Fibroblast of villous mesenchyme (primary cell): ENCODE data around the gene DGCR2. TPM values are rescaled to one million over a fixed set of nuclear protein-coding genes. Genes with fewer than 3 reads are reported as not detected.

Experiments used
- DNase-seq: peaks from one replicate; pipeline ENCODE4 v3.0.0-alpha.2; 2010; ENCODE audit warnings: low read depth
- H3K4me3 ChIP-seq: 2 replicates; pipeline ENCODE4 v1.5.1; 2011; ENCODE audit warnings: low read depth, mild to moderate bottlenecking, low read length
- total RNA-seq: library from RNA; depleted of rRNA; stranded (reverse); fragments of >200 nt; gene quantifications from 2 replicates; pipeline ENCODE4 v1.2.3, GENCODE V29; 2012
- TF ChIP-seq, protein P1 (sequence below): IDR thresholded peaks from 2 replicates; pipeline ENCODE4 v1.5.1; 2012; ENCODE audit warnings: low read depth, mild to moderate bottlenecking, low read length; ENCODE audit not compliant: insufficient read depth

Gene DGCR2
- total RNA-seq, 1 donor, result 53.5 TPM

DNA sequence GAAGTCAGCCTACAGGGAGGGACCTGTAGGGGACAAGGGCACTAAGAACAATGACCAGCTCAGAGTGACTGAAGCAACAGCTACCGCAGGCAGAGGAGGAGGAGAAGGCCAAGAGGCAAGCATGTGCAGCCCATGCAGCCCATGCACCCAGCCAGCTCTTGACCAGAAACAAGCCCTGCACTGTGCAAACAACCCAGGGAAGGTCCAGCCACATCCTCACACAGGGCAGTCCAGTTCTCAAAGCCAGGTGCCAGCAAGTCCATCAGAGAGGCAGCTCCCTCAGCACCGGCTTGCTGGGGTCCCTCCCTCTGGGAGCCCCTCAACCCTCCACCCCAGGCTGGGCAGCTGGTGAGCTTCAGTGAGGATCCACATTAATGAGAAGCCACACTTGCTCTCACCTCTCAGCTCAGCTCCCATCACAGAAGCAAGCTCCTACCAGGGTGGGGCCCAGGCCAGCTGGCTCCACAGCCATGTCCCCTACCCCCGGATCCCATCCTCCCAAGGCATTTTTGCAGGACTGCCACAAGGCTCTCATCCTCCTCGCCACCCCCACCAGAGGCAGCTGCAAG lies 7.1 kb downstream of the DGCR2 start:
- TF ChIP-seq, protein P1, sequence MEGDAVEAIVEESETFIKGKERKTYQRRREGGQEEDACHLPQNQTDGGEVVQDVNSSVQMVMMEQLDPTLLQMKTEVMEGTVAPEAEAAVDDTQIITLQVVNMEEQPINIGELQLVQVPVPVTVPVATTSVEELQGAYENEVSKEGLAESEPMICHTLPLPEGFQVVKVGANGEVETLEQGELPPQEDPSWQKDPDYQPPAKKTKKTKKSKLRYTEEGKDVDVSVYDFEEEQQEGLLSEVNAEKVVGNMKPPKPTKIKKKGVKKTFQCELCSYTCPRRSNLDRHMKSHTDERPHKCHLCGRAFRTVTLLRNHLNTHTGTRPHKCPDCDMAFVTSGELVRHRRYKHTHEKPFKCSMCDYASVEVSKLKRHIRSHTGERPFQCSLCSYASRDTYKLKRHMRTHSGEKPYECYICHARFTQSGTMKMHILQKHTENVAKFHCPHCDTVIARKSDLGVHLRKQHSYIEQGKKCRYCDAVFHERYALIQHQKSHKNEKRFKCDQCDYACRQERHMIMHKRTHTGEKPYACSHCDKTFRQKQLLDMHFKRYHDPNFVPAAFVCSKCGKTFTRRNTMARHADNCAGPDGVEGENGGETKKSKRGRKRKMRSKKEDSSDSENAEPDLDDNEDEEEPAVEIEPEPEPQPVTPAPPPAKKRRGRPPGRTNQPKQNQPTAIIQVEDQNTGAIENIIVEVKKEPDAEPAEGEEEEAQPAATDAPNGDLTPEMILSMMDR, result no peak
- no peak for DNase-seq
- H3K4me3 ChIP-seq, result no peak overlapping the region

GRCh38 chr22:19113429-19113828 lies 8.8 kb downstream of the DGCR2 start:
- TF ChIP-seq, protein P1, result no peak
- no peak overlapping the region for H3K4me3 ChIP-seq
- DNase-seq, result no peak

DNA sequence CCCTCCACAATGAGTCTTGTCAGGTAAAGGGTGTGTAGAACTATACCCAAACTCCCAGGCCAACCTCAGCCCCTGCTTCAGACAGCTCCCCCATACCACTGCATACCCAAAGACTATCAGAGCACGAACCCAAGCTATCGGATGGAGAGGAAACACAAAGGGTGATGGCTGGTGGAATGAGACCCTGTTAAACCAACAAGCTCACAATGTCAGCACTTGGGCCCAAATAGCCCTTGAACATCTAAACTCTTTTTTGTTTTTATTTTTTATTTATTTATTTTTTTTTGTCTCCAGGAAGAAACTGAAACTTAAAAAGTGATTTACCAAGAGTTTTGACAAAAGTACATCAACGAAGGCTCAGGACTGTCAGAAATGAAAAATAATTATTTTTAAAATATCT lies 10.6 kb downstream of the DGCR2 start:
- no peak for DNase-seq
- TF ChIP-seq, protein P1, result no peak

GRCh38 chr22:19111140-19111539 lies 11.1 kb downstream of the DGCR2 start:
- TF ChIP-seq, protein P1, result no peak
- no peak overlapping the region for H3K4me3 ChIP-seq
- no peak for DNase-seq

More for the DNA sequence above, 10.6 kb downstream of the DGCR2 start:
- no peak overlapping the region for H3K4me3 ChIP-seq

GRCh38 chr22:19110646-19111045 lies 11.6 kb downstream of the DGCR2 start:
- DNase-seq, result no peak
- TF ChIP-seq, protein P1, result no peak
- no peak overlapping the region for H3K4me3 ChIP-seq

GRCh38 chr22:19110064-19110458 lies 12.2 kb downstream of the DGCR2 start:
- DNase-seq, result no peak
- no peak overlapping the region for H3K4me3 ChIP-seq
- TF ChIP-seq, protein P1, result no peak
